Keratinocyte (primary cell): ENCODE results near the gene PIGP.

Experiments
- CTCF ChIP-seq, 3 experiments: IDR thresholded peaks in 1 of 3; conservative IDR thresholded peaks in 1 of 3; optimal IDR thresholded peaks in 1 of 3; 2 replicates in 2 of 3; 3 replicates in 1 of 3; pipeline versions ENCODE3 to v1.5.1; 2011; ENCODE audit warnings: low read length in 3 of 3, mild to moderate bottlenecking in 3 of 3, moderate library complexity in 2 of 3, control low read depth in 1 of 3, inconsistent platforms in 1 of 3; ENCODE audit not compliant: insufficient read depth in 2 of 3; ENCODE audit errors: extremely low read depth in 1 of 3
- EZH2 ChIP-seq: IDR thresholded peaks from one replicate; pipeline ENCODE4 v1.6.1; 2012; ENCODE audit warnings: inconsistent platforms, mild to moderate bottlenecking, low read length, moderate library complexity

GRCh38 chr21:37077403-37077802 is 4.5 kb upstream of the PIGP start:
- TF ChIP-seq CTCF (optimal IDR thresholded peaks at IDR 0.05 in 1 of 3, IDR thresholded peaks at IDR 0.05 in 1 of 3, conservative IDR thresholded peaks at IDR 0.05 in 1 of 3; ENCODE audit: extremely low read depth in 1 of 3, insufficient read depth in 2 of 3, low read length in 3 of 3), result no peak
- TF ChIP-seq EZH2, result no peak
